ENCODE results near the gene SEMA3C.

GRCh38 chr7:80771523-80771922 is 147.3 kb downstream of the SEMA3C start:
- TF ChIP-seq YY1 (IDR thresholded peaks at IDR 0.05; ENCODE audit: low read depth) (no peak), RAD21 (IDR thresholded peaks at IDR 0.05; ENCODE audit: low read depth) (no peak)

Data from Ishikawa (cell line).